AG08396 (cell line): ENCODE data around the gene CPB1.

Source experiments
- DNase-seq: peaks from one replicate; pipeline ENCODE4 v3.0.0; 2012; ENCODE audit warnings: low spot score, mixed read lengths

CPB1 gene

DNA sequence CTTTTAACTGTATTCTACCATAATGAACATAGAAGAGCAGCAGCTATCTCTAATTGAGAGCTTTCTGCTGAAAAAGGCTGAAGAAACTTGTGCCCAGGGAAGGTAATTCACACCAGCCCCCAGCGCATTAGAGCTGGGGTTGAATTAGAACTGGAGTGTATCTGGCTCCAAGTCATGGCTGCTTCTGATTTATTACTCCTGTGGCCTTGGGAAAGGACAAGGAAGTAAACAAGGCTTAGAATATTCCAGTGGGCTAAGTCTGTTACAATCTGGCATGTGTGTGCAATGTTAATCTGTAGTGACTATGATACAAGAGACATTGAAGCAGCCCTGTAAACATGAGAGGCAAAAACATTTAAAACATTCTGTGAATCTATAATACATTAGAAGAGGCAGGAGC, 55.6 kb downstream of the CPB1 start:
- no peak for DNase-seq

DNA sequence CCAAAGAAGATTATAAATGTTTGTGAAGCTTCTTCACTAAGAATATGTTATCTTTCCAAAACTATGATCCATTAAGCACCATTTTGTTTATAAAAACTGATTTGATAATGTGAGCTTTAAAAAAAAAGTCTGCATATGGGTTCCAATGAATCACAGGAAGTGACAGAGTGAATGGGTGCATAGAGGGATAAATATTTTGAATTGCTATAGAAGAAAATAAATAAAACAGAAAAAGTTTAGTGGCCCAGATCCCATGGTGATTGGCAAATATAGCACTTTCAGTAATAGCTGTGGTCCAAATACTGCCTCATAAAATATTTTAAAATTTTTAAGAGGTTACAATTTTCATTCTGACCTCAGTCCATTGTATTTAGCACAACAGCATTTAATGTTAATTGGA, 56.6 kb downstream of the CPB1 start:
- no peak for DNase-seq

DNA sequence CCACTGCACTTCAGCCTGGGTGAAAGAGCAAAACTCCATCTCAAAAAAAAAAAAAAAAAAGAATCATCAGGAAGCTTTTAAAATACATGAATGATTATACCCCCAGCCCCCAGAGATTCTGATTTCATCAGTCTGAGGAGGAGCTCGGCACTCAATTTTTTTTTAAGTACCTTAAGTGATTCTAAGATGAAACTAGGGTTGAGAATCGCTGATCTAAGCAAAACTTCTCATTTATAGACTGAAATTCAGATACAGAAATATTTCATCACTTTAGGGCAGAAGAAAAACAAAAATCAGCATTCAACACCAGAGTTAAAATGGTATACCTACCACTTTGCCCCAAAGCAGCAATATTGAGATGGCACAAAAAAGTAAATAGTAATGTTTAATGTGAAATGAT, 62.2 kb downstream of the CPB1 start:
- DNase-seq, result no peak

DNA sequence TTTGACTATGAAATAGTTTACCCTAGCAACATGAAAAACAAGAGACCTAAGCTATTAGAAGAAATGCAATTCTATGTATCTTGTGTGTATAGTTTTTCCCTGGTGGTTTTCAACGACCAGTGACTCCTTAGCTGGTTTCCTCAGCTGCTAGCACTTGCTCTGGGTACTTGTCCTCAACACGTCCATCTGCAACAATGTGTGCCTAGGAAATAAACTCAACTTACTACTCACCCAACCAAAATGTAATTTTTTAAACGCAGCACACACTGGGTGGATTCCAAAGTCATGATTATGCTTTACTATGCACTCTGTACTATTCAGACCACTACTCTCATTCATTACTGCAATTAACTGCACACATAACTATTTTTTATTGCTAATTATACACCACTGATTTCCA, 68.5 kb downstream of the CPB1 start:
- DNase-seq, result no peak

DNA sequence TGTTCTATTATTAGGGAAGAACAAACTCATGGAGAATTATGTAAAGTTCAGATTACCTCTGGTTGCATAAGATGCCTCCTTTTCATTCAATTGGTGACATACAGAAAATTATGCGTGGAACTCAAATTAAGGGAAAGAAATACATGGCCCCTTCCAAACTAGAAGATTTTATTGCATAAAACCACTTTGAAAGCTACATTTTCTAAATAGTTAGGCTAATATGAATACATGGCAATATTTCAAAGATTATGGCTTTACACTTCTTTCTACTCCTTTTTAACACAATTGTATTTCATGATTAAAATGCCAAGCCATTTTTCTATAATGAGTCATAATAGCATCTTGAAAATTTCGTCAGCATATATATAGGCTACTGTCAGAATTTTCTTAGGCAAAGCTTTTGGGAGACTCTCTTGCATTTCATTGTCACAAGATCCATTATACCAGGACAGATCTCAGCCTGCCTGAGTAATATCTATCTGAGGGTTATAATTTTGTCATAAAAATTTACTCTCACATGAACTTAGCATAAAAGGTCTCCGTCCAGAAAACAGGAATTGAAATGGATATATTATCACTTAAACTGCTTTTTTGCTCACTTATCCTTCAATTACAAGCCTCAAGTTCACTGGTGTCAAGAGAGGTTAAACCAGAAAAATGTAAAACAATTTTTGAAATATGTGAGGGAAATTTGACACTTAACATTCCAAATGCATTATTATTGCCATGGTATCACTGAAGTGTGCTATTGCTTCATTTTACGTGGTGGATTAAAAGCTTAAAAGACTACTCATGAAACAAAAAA, 74.6 kb downstream of the CPB1 start:
- no peak for DNase-seq

DNA sequence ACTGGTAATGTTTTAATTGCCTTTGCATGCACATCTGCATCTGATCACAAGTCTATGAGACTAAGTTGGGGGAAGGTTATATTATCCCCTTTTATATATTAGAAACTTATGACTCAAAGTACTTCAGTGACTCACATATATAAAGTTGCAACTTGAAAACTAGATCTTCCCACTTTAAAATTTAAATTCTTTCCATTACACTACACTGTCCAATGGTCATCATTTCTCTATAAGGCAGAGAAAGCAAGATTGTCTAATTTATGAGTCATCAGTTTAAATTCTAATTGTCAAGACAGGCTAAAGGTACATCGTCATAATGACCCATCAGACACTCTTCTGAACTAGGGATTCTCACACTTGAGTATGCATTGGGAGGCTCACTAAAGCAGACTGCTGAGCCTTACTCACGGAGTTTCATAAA, 75.4 kb downstream of the CPB1 start:
- DNase-seq, result no peak

DNA sequence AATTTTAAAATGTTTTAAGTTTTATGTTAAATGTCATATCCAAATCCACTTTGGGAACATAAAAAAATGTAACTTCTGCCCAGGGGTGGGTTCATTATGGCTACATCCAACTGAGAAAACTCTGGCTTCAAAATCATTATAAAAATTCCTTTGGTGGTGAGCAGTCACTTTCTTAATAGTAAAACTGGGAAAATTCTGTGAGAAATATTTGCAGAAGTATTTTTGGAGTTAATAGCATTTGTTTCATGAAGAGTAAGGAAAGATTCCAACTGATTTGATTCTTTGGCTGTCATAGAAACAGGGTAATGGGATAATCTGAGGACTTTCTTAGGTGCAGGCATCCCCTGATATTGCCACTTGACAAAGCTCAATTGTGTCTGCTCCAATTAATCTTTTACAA, 76.3 kb downstream of the CPB1 start:
- no peak for DNase-seq

DNA sequence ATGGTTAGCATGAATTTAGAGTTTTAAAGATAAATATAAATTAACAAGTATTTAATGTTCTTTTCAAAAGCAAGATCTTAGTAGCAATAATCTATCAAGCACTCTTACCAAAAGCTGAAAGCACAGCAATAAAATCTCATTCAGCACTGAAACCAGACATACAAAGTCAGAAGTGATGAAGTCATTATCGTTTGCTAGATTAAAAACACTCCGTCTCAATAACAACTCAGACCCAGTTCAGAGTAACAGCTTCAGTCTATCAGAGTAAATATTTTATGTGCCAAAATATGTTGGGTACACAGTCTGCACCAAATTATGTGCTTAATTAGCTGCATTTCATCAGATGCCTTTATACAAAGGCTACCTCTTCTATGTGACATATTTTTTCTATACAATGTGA, 79.1 kb downstream of the CPB1 start:
- no peak for DNase-seq
